Measurements from ENCODE around the gene F5.
"Not testable (repeated sequence)": the region's sequence is repeated elsewhere in the genome, so short reads cannot be mapped to it uniquely, and the experiment has no call there.

F5 gene

GRCh38 chr1:169508432-169509338, 77.6 kb downstream of the F5 start:
- peak; percentile 57 for DNase-seq

- no peak for DNase-seq
Observed at GRCh38 chr1:169507413-169507812, 78.9 kb downstream of the F5 start.

- not testable (repeated sequence) for DNase-seq
Observed at GRCh38 chr1:169503601-169504000, 82.7 kb downstream of the F5 start.

GRCh38 chr1:169499807-169500206, 86.5 kb downstream of the F5 start:
- DNase-seq, result no peak

GRCh38 chr1:169497317-169497716, 89.0 kb downstream of the F5 start:
- DNase-seq, result no peak

- no peak for DNase-seq
Observed at GRCh38 chr1:169495916-169496315, 90.4 kb downstream of the F5 start.

- no peak for DNase-seq
Observed at GRCh38 chr1:169495046-169495775, 91.1 kb downstream of the F5 start.

- no peak for DNase-seq
Observed at GRCh38 chr1:169494343-169494742, 91.9 kb downstream of the F5 start.

- no peak for DNase-seq
Observed at GRCh38 chr1:169493251-169493650, 93.0 kb downstream of the F5 start.

- no peak for DNase-seq
Observed at GRCh38 chr1:169491845-169492281, 94.4 kb downstream of the F5 start.

- DNase-seq, result no peak
Observed at GRCh38 chr1:169488157-169488556, 98.1 kb downstream of the F5 start.

- no peak for DNase-seq
Observed at GRCh38 chr1:169487561-169487960, 98.7 kb downstream of the F5 start.

- no peak for DNase-seq
Observed at GRCh38 chr1:169487133-169487532, 99.1 kb downstream of the F5 start.

- peak; percentile 23 for DNase-seq
Observed at GRCh38 chr1:169486281-169487051, 99.8 kb downstream of the F5 start.

GRCh38 chr1:169485431-169486280, 100.6 kb downstream of the F5 start, which contains the start of gene SLC19A2:
Gene SLC19A2, minus strand, starts transcription at chr1:169485944. Its CDS starts 178 bp downstream, at chr1:169485766.
- peak; percentile 99 for DNase-seq

GRCh38 chr1:169484683-169485430, 101.4 kb downstream of the F5 start:
- DNase-seq, result peak; percentile 71

GRCh38 chr1:169484101-169484500, 102.2 kb downstream of the F5 start:
- DNase-seq, result no peak

- no peak for DNase-seq
Observed at GRCh38 chr1:169483500-169483966, 102.7 kb downstream of the F5 start.

GRCh38 chr1:169479363-169480066, 106.8 kb downstream of the F5 start:
- DNase-seq, result no peak

- DNase-seq, result no peak
Observed at GRCh38 chr1:169478094-169478672, 108.1 kb downstream of the F5 start.

All from hematopoietic multipotent progenitor cell treated with erythropoietin and hydrocortisone succinate and interleukin-3 and kit ligand, for 6 days (in vitro differentiated cells).